Islet precursor cell (in vitro differentiated cells): ENCODE data around the gene TMEM108.

Experiments used
- DNase-seq: peaks from one replicate; pipeline ENCODE4 v3.0.0-alpha.2; 2018

Gene TMEM108

DNA sequence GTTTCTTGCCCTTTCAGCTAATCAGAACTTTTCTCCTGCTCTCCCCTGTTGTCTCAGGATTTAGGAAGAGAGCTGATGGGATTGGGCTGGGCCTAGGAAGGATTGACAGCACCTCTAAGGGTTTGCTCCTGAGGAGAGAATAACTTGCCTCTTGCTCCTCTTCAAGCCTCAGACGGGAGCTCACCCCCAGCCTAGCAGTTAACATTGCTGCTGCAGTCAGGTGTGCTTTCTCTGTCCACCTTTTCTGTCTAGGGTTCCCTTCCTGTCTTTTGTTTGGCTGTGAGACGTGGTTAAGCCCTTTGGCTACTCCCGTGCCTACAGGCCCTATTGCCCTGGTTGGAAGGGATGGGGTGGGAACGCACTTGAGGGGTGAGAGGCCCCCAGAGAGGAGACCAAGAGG is 20.1 kb downstream of the TMEM108 start:
- no peak for DNase-seq

DNA sequence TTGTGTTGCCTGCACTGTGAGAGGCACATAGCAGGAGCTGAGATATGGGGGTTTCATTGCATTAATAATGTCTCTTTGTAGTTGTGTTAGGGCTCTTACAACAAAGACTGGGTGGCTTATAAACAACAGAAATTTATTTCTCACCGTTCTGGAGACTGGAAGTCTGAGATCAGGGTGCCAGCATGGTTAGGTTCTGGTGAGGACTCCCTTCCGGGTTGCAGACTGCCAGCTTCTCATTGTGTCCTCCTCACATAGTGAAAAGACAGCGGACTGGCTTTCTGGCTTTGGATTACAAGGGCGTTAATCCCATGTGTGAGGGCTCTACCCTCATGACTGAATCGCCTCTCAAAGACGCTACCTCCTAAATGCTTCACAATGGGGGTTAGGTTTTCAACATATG is 20.6 kb downstream of the TMEM108 start:
- DNase-seq, result no peak

DNA sequence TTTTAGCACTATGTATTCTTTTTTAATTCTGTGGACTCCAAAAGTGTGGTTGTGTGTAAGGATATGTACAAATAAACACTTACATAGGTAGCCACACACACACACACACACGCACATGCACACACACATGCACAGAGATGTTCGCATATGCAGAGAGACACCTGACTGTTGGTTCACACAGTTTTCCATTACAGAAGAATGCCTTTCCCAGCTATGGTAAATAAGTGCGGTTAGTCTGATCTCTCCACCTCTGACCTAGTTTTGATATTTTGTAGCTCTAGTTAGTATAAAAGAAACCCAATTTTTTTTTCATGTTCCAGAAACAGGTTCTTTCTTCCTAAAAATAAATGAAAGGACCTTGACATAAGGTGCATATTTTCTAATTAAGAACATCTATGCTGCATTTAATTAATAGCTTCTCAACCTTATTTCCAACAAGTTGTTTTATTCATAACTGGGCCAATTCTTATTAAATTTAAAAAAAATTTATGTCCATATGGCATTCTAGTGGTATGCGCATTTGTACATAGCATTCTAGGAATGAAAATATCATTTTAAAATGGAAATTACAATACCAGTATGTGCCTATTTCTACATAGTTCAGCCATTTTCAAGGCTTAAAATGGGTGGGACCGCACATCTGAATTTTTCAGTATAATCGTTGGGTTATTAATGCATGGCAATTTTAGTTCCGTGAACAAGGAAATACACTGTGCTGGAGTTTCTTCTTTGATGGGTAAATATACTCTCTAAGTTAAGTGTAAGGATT is 27.2 kb downstream of the TMEM108 start:
- no peak for DNase-seq

- DNase-seq, result no peak
These were observed 27.8 kb downstream of the TMEM108 start for GRCh38 chr3:133066026-133066425.

DNA sequence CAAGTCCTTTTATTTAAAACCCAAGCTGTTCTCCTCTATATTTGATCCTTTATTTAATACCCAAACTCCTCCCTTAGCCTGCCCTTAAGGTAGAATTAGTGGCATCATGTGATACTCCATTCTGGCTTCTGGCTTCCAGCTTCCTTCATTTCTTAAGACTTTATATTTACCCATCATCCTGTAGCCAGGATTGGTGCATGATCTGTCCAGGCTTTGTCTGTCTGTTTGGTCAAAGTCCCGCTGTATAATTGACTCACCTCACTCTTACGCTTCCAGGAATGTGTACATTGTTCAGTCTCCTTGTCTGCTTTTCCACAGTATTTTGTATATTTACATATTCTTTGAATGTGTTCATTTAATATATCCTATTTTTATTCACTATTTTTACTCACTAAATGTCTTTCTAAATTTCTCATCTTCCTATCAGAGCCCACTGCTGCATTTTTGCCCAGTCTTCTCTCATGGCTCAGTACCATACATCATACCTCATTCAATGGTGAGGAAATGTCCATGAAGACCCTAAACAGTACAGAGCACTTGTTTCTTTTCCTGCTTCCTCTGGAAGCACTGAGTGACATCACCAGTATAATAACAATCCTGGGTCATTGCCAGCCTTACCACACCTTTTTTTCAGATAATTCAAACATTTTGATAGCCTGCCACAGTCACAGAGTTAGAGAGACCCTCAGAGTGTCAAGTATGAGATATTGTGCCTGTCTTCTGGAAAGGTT is 31.5 kb downstream of the TMEM108 start:
- no peak for DNase-seq

DNA sequence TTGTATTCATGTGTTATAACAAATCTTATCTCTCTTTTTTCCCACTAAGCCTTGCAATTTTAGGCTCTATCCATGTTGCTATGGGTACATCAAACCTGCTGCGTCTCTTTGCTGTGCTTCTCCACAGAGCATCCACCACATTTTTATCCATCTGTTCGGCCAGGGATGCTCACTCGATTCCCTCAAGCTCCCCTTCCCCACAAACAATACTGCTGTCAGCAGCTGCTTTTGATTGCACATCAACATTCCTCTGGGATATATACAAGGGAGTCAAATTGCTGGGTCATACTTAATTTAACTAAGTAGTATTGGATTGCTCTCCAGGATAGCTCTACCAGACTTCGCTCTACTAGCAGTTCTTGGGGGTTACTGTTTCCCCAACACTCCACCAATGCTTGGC is 36.8 kb downstream of the TMEM108 start:
- DNase-seq, result no peak

DNA sequence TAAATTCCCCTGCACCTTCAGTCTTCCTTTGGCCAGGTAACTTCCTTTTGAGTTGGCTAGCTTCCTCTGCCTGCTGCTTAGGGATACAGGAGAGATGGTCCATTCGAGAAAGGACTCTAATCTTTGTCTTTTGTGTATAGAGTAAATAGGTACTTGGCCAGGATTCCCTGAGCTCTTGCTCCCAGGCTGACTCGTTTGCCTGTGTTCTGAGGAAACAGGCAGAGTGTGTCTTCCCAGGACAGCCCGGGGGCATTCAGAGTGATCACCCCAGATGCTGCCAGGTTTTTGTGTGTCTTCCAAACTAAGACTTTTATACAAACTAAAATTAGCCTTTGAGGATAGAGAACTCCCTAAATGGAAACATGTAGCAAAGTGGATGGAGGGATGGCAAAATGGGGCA is 39.5 kb downstream of the TMEM108 start:
- DNase-seq, result peak; percentile 58

DNA sequence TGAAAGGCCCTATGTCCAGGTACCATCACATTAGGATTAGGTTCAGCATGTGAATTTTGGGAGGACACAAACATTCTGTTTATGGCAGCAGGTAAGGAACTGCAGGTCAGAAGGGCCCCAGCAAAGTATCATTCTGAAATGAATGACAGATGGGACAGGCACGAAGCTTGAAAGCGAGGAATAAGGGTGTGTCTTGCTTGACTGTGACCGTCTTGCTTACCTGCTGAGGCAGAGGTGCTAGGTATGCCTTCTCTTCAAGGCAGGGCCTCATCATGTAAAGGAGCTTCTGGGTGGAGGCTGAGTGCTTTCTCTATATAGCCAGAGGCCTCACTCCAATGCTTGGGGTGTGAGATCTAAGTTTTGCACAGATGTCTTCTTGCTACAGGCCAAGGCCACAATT is 41.4 kb downstream of the TMEM108 start:
- no peak for DNase-seq

DNA sequence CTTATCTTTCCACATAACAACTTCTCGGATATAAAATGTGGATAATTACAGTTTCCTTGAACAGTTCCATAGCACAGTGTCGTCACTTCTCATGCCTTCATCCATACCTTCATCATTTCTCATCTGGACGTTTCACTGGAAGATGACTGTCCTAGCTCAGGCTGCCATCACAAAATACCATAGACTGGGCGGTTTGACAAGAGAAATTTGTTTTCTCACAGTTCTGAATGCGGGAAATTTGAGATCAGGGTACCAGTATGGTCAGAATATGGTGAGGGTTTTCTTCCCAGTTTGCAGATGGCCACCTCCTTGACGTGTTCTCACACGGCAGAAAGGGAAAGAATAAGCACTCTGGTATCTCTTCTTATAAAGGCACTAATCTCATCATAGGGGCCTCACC is 42.8 kb downstream of the TMEM108 start:
- DNase-seq, result no peak

GRCh38 chr3:133083395-133083794 is 45.2 kb downstream of the TMEM108 start:
- no peak for DNase-seq

- no peak for DNase-seq
These were observed 51.8 kb downstream of the TMEM108 start for GRCh38 chr3:133089906-133090485.

DNA sequence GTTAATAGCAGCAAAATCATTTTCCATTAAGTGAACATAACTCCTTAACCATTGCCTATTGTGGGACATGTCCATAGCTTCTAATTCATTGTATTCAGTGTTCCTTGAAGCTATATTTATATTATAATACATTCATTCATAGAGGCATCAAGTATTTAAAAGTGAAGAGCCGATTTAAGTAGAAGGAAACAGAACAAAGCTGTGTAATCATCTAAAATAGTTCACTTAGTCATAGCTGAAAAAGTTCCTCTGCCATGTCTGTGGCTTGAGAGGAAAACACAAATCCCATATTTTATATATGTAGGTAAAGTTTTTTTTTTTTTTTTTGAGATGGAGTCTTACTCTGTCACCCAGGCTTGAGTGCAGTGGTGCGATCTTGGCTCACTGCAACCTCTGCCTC is 54.5 kb downstream of the TMEM108 start:
- DNase-seq, result no peak

- no peak for DNase-seq
These were observed 55.2 kb downstream of the TMEM108 start for GRCh38 chr3:133093366-133093765.

DNA sequence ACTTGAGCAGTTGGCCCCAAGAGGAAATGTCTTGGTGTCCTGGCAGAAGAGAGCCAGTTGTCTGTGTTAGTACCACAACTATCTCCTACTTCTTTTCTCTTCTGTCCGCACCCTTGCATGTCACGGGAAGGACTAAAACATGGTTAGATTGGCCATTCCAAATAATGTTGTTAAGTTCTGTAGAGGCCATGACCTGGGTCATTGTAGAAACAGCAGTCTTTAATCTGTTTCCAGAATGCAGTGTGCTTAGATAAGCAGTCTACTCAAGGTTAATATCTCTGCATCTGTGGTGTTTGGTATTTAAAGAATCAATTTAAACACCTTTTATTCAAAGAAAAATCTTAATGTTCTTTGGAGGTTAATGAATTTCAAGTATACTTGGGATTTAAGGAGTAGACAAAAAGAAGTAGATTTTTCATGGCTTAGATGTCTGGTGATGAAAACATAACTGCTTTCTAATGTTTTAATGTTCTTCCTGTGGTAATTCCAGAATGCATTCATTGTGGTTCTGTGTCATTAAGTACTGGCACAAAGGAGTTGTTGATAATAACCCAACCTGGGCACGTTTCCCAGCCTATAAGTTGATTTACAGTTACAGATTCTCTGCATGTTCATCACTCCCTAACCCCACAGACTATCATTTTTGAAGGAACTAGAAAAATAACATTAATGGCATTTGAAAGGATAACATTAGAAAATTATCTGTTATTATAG is 58.9 kb downstream of the TMEM108 start:
- DNase-seq, result no peak

GRCh38 chr3:133103706-133104105 is 65.5 kb downstream of the TMEM108 start:
- no peak for DNase-seq

- DNase-seq, result no peak
These were observed 68.0 kb downstream of the TMEM108 start for GRCh38 chr3:133106169-133106568.

- DNase-seq, result no peak
These were observed 74.5 kb downstream of the TMEM108 start for GRCh38 chr3:133112666-133113065.

DNA sequence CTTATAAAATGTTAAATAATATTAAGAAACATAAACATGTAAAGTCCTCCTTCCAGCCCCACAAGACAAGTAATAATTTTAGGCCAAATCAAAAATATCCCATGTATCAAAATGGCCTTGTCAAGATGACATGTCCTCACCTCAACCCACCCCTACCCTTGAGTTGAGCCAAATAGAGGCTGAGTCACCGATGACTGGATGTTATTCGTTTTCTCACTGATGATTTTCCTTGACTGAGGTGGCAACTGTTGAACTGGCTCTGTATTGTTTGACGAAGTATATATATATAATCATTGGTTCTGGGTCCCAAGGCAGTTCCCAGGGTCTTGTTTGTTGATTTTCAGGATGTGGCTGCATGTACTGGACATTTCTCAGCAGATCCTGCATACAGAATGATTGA is 75.3 kb downstream of the TMEM108 start:
- DNase-seq, result no peak

DNA sequence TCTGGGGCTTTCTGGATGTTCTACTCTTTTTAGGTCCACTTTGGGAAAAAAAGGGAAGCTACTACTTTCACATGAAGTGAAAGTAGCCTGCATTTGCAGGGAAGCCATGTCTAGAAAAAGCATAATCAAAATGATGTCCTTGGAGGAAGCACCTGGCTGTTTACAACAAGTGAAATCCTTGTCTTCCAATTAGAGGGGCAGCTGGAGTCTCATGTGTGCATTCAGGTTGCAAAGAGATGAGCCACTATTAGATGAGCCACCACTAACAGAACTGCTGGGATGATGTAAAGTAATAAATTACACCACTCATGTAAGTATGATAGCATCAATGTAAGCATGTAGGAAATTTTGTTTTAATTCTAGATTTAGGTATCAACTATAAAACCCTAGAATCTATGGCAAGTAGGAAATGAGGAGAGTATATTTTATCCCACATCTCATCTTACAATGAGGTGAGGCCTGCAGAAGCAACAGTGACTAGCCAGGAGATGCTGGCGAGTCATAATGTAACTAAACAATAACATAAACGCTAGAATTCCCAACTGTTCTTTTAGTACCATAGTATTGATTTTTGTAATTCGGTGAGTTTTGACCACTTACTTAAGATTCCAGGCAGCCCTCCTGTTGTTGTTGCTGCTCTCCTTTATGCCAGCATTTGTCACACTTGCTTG is 75.9 kb downstream of the TMEM108 start:
- no peak for DNase-seq

GRCh38 chr3:133115176-133115575 is 77.0 kb downstream of the TMEM108 start:
- DNase-seq, result no peak

- no peak for DNase-seq
These were observed 79.2 kb downstream of the TMEM108 start for GRCh38 chr3:133117342-133117741.

GRCh38 chr3:133119176-133119575 is 81.0 kb downstream of the TMEM108 start:
- no peak for DNase-seq

GRCh38 chr3:133121450-133121849 is 83.3 kb downstream of the TMEM108 start:
- no peak for DNase-seq
